ENCODE data around the gene FAF1.
"Not testable (repeated sequence)": the region's sequence is repeated elsewhere in the genome, so short reads cannot be mapped to it uniquely, and the experiment has no call there.

Gene FAF1

GRCh38 chr1:50610563-50610962, 349.5 kb downstream of the FAF1 start:
- DNase-seq: no peak

DNA sequence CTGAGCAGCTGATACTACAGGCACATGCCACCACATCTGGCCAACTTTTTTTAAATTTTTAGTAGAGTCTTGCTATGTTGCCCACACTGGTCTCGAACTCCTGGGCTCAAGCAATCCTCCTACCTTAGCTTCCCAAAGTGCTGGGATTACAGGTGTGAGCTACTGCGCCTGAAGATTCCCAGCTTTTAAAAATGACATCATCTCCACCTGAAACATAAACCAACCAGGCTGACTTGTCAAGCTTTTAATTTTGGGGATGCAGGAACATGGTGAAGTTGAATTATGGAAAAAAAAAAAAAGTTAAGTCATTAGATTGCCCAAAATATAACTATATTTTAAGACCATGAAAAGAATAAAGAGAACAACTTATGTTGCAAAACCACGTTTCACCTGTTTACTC, 350.6 kb downstream of the FAF1 start:
- DNase-seq: no peak

DNA sequence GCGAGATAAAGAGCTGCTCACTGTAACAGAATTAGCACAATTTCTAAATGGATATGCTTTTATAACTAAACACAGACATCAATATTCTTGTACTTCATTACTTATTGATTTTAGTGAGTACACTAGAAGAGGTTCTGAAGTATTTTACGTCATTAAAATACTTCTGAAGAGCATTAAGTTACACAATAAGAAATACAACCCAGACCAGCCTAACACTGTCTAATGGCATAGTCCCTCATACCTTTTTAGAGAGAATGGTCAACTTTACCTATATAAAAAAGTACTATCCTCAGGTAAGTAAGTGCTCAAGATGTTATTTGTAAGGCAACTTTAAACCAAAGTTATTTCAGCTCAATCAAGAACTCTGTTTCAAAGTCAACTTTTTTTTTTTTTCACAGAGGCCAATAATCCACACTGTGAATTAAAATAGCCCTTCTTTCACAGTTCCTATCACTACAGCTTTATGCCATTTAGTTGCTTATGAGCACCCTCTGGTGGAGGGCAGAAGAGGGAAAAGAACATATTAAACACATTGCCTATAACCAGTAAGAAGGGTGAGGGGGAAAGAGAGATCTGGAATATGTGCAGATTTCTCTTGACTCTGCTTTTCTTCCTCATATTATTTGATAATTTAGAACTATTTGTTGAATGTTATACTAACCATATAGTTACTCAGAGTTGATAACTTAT, 354.7 kb downstream of the FAF1 start:
- no peak for DNase-seq

DNA sequence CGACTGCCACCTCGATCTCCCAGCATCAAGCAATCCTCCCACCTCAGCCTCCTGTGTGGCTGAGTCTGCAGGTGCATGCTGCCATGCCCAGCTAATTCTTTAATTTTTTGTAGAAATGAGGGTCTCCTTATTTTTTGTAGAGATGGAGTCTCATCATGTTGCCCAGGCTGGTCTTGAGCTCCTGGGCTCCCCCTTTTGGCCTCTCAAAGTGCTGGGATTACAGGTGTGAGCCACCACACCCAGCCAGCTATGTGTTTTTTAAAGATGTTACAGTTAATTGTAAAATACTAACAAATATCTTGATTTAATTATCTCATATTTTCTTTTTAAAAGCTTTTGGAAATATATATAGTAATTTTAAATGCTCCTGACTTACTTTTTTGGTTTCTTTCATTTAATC, 355.5 kb downstream of the FAF1 start:
- DNase-seq: no peak

- DNase-seq: no peak
Observed at GRCh38 chr1:50603274-50604271, 356.5 kb downstream of the FAF1 start.

DNA sequence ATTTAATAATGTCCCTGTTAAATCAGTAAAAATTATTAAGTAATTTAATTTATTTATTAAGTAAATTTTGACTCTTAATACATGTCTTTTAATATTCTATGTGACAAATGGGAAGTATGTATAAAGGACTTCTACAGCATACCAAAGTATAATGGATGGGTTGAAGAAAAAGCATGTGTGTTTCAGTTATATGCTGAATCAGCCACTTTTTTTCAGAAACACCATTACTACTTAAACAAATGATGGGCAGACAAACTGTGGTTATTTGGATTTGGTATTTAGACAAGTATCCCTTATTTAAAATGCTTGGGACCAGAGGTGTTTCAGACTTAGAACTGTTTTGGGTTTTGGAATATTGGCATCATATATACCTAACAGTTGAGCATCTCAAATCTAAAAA, 360.5 kb downstream of the FAF1 start:
- no peak for DNase-seq

- no peak for DNase-seq
Observed at GRCh38 chr1:50595874-50596273, 364.2 kb downstream of the FAF1 start.

DNA sequence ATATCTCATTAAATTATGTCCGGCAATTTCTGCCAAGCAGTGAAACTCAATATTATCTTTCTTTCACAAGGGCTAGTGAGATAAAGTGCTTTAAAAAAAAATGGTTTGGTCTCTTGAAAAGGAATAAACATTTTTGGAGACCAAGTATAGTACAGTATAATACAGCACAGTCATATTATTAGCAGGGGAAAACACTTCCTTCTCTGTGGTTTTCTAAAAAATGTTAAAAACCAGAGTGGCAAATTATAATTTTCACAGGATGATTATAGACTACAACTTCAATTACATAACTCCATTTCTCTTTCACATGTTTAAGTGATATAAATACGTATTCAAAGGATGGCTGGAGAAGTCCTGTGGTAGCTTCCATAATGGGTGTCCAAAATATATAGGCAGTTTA, 366.6 kb downstream of the FAF1 start:
- DNase-seq: no peak

GRCh38 chr1:50591598-50591997, 368.5 kb downstream of the FAF1 start:
- DNase-seq: no peak

- no peak for DNase-seq
Observed at GRCh38 chr1:50582346-50582745, 377.7 kb downstream of the FAF1 start.

GRCh38 chr1:50570066-50570468, 390.0 kb downstream of the FAF1 start:
- no peak for DNase-seq

- no peak for DNase-seq
Observed at GRCh38 chr1:50568782-50569181, 391.3 kb downstream of the FAF1 start.

DNA sequence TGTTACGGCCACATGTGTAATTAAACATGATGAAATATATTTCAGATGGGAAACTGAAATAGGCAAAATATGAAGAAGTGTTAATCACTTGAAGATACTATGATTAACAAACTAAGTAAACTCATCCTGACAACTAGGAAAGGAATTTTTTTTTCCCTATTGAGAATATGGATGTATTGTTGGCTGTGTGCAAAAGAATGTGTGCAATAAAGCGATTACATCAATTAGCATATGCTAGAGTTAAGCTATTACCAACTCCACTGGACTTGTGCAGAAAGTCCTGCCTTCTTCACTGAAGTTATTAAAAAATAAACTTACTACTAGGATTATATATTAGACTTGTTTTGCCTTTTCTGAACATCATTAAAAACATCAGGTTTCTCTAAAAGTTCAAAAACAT, 393.7 kb downstream of the FAF1 start:
- DNase-seq: no peak

DNA sequence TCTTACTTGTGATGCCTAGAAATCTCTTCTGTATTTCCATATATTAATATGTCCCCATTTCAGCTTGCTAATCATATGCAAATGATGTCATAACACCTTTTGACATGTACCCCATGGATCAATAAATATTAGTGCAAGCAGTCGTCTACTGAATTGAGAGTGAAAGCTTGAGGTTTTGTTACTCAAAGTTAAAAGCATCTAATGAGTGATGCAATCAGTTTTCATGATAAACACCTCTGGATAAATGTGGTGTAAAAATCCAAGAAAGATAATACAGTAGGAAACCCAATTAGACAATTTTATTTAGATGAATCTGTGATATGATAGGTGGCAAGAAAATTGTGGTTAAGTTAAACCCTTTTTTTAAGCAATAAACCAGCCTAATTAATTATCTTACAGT, 395.6 kb downstream of the FAF1 start:
- no peak for DNase-seq

DNA sequence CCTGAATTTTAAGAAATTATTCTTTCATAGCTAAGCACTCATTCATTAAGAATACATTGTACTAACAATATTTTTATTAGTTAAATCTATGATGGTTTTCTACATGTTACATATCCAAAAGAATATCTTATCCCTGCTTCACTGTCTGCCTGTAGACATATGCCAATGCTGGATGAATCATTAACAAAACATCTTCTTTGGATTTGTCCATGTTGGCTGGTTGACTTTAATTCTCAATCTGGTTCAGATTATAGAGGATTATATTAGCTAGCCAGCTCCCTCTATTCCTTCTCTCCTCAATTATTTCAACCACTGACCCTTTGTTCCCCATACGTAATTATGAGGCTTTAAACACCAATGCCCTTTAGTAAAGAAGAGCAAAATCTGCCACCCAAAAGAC, 398.0 kb downstream of the FAF1 start:
- no peak for DNase-seq

GRCh38 chr1:50559421-50559820, 400.6 kb downstream of the FAF1 start:
- DNase-seq: no peak

GRCh38 chr1:50553921-50554320, 406.1 kb downstream of the FAF1 start:
- DNase-seq: no peak

- no peak for DNase-seq
Observed at GRCh38 chr1:50548243-50548642, 411.8 kb downstream of the FAF1 start.

DNA sequence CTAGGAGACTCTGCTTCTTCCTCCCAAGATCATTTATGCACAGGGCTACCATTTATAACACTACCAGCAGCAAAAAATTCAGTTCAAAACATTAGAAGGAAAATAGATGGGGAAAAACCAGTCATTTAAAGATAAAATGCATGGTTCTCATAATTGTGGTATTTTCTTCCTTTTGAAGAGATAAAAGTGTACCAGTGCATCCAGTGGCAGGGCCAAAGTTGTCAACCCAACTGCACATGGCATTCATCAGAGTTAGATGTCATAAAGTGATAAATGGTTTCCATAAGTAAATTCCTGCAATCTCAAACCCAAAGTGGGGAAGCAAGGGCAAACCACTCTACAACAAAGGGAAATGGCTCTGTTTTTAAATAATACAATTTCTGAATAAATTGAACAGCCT, 417.7 kb downstream of the FAF1 start:
- DNase-seq: no peak

GRCh38 chr1:50538476-50538875, 421.6 kb downstream of the FAF1 start:
- DNase-seq: no peak

GRCh38 chr1:50531601-50532000, 428.5 kb downstream of the FAF1 start:
- no peak for DNase-seq

DNA sequence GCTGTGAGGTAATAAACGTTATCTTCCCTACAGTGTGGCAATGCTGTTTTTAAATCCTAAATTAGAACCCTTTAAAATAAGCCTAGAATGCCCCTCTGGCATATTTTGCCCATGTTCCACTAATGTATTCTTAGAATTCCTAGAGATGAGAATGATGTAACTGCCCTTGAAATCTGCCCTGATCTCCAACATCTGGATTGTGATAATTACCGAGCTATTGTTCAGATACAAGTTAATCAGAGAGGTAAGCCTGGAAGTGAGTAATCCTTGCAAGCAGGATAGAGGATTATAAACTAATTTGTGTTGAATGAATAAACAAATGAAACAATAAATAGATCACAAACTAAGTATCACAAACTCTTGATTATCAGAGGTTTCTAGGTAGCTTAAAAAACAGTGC, 429.0 kb downstream of the FAF1 start:
- DNase-seq: no peak

DNA sequence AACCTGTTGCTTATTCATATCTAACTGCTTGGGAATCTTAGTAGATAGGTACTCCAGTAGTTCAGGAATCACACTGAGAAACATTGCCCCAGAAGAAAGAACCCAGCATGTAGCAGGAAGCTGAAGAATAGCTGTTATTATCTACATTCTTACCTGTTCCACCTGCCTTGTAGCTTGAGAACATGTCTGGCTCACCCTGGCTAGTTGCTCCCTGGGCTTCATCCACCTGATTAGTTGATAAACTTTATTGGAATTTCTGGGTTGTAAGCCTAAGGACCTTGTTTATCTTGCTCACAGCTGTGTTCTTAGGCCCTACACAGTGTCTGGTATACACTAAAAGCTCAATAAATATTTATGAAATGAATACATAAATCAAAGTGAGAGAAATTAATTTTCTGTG, 430.6 kb downstream of the FAF1 start:
- no peak for DNase-seq

- DNase-seq: not testable (repeated sequence)
Observed at GRCh38 chr1:50527987-50528320, 432.1 kb downstream of the FAF1 start.
